SJSA1 (cell line): Measurements from ENCODE around the gene MECR. TPM values are rescaled to one million over a fixed set of nuclear protein-coding genes. Genes with fewer than 3 reads are reported as not detected.
A peak's percentile ranks its signal among the peaks of the same experiment; 100 is the strongest.
"Not testable (repeated sequence)": the region's sequence is repeated elsewhere in the genome, so short reads cannot be mapped to it uniquely, and the experiment has no call there.

ENCODE experiments used
- DNase-seq, 2 experiments: peaks; one replicate each; pipeline ENCODE4 v3.0.0-alpha.2; 2015 to 2020; ENCODE audit warnings: low spot score in 2 of 2, low read depth in 1 of 2
- H3K27ac ChIP-seq: fragments of 250-450 bp; sonication (Bioruptor Pico); 2 replicates; pipeline ENCODE4 v1.5.1; 2020; ENCODE audit warnings: mild to moderate bottlenecking, moderate library complexity
- H3K27me3 ChIP-seq: fragments of 250-450 bp; sonication (Bioruptor Pico); replicated peaks from 2 replicates; pipeline ENCODE4 v1.5.1; 2020; ENCODE audit warnings: mild to moderate bottlenecking, moderate library complexity
- H3K36me3 ChIP-seq: fragments of 250-450 bp; sonication (Bioruptor Pico); 2 replicates; pipeline ENCODE4 v1.5.1; 2020; ENCODE audit warnings: mild to moderate bottlenecking
- H3K4me1 ChIP-seq: fragments of 250-450 bp; sonication (Bioruptor Pico); replicated peaks from 2 replicates; pipeline ENCODE4 v1.6.1; 2021; ENCODE audit warnings: mild to moderate bottlenecking
- H3K4me3 ChIP-seq: fragments of 250-450 bp; sonication (Bioruptor Pico); 2 replicates; pipeline ENCODE4 v1.5.1; 2020; ENCODE audit warnings: mild to moderate bottlenecking
- H3K9me3 ChIP-seq: fragments of 250-450 bp; sonication (Bioruptor Pico); replicated peaks from 2 replicates; pipeline ENCODE4 v1.5.1; 2020; ENCODE audit warnings: mild to moderate bottlenecking
- total RNA-seq: library from RNA; depleted of rRNA; stranded (reverse); fragments of >200 nt; shearing (Covaris generic); gene quantifications from 2 replicates; pipeline ENCODE4 v1.2.3, GENCODE V29; 2014

The MECR gene
- total RNA-seq, 1 experiment from 2014 or later = 22.5 TPM

DNA sequence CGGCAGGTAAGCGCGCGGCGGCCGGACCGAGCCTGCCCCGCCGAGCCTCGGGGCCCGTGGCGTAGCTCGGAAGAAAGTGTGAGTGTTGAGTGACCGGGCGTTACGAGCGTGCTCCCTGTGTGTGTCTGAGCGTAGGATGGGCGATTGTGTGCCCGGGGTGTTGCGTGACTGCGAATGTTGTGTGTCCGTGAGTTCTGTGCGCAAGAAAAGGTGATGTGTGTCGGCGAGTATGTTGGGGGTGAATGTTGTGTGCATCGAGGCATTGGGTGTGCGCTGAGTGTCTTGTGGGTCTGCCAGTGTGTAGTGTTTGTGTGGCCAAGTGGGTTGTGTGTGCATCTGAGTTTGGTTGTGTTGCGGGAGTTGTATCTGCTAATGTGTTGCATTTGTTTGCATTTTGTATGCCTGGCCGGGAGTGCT, 6.0 kb upstream of the MECR start:
- H3K27me3 ChIP-seq = peaks cover 3% of the 10 kb centered on the region; the same call in 1 of the 2 replicates
- H3K36me3 ChIP-seq = 0 out of 2 replicates have a peak, but pooled peaks cover 3% of the 10 kb centered on the region
- H3K4me3 ChIP-seq = peak overlapping the region; percentile 66
- no peaks in the 10 kb centered on the region for H3K9me3 ChIP-seq
- DNase-seq = peak in 1 of 2 experiments; percentile 46
- no peak overlapping the region for H3K27ac ChIP-seq
- H3K4me1 ChIP-seq = peaks cover 23% of the 10 kb centered on the region

- H3K9me3 ChIP-seq = no peaks in the 10 kb centered on the region
- H3K4me1 ChIP-seq = peaks cover 24% of the 10 kb centered on the region
- peak; percentile 62 to 74 for DNase-seq
- peak within 1 kb of the TSS; percentile 66 for H3K4me3 ChIP-seq
- 0 out of 2 replicates have a peak, but pooled peaks cover 3% of the 10 kb centered on the region for H3K36me3 ChIP-seq
- H3K27me3 ChIP-seq = peaks cover 3% of the 10 kb centered on the region; the same call in 1 of the 2 replicates
- no peak within 1 kb of the TSS for H3K27ac ChIP-seq
Measured at GRCh38 chr1:29235955-29236711, 5.4 kb upstream of the MECR start, which contains the start of gene PTPRU. TSS of gene PTPRU (plus strand) at chr1:29236522. CDS start at chr1:29236645, 123 bp downstream.

GRCh38 chr1:29234881-29235280, 4.1 kb upstream of the MECR start:
- not testable (repeated sequence) for H3K27ac ChIP-seq, H3K4me3 ChIP-seq

DNA sequence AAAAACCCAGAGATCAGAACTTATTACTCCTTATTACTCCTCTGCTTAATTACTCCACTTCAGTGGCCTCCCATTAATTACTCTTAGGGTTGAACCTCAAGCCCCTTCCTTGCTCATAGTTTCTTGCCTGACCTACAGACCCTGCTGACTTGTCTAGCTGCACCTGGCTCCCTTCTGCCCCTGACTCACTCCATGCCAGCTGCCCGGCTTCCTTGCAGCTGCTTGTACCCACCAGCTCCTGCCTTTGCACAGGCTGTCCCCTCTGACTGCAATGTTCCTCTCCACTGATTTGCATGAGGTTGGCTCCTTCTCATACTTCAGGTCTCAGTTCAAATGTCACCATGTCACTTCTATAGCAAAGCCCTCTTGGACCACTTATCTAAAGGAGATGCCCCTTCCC, 3.7 kb upstream of the MECR start:
- no peaks in the 10 kb centered on the region for H3K9me3 ChIP-seq
- H3K4me3 ChIP-seq = no peak overlapping the region
- H3K36me3 ChIP-seq = 0 out of 2 replicates have a peak, but pooled peaks cover 8% of the 10 kb centered on the region
- no peak overlapping the region for H3K27ac ChIP-seq
- no peak for DNase-seq
- peaks cover 3% of the 10 kb centered on the region; the same call in 1 of the 2 replicates for H3K27me3 ChIP-seq
- H3K4me1 ChIP-seq = peaks cover 34% of the 10 kb centered on the region

More at GRCh38 chr1:29234881-29235280, 4.1 kb upstream of the MECR start:
- H3K9me3 ChIP-seq, H3K36me3 ChIP-seq, H3K27me3 ChIP-seq, DNase-seq: not testable (repeated sequence)
- peaks cover 30% of the 10 kb centered on the region for H3K4me1 ChIP-seq

GRCh38 chr1:29233693-29234092, 3.0 kb upstream of the MECR start:
- H3K4me3 ChIP-seq = no peak overlapping the region
- no peaks in the 10 kb centered on the region for H3K9me3 ChIP-seq
- 0 out of 2 replicates have a peak, but pooled peaks cover 9% of the 10 kb centered on the region for H3K36me3 ChIP-seq
- H3K4me1 ChIP-seq = peaks cover 36% of the 10 kb centered on the region
- H3K27ac ChIP-seq = no peak overlapping the region
- no peak for DNase-seq
- H3K27me3 ChIP-seq = peaks cover 3% of the 10 kb centered on the region; the same call in 1 of the 2 replicates

DNA sequence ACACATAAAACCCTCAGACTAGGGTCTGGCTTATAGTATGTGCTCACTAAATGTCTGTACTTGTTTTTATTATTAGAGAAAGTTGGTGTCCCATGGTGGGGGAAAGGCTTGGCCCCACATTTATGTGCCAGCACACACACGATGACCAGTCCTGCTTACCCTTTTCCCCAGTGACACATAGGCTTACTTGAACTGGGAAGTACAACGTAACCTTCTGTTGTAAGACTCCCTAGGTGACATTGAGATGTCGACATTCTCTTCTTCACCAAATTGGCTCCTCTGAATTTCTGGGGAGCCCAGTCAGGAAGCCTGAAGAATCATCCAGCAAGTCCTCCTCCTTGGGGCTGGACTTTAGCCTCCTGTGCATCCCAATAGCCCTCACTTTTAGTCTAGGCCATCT, 1.7 kb upstream of the MECR start:
- H3K9me3 ChIP-seq = no peaks in the 10 kb centered on the region
- no peak overlapping the region for H3K4me3 ChIP-seq
- peaks cover 3% of the 10 kb centered on the region; the same call in 1 of the 2 replicates for H3K27me3 ChIP-seq
- no peak overlapping the region for H3K27ac ChIP-seq
- H3K4me1 ChIP-seq = peaks cover 29% of the 10 kb centered on the region
- no peak for DNase-seq
- 0 out of 2 replicates have a peak, but pooled peaks cover 9% of the 10 kb centered on the region for H3K36me3 ChIP-seq

GRCh38 chr1:29230204-29230552, 556 bp downstream of the MECR start:
- H3K36me3 ChIP-seq = 0 out of 2 replicates have a peak, but pooled peaks cover 6% of the 10 kb centered on the region
- no peaks in the 10 kb centered on the region for H3K27me3 ChIP-seq
- no peak for DNase-seq
- H3K9me3 ChIP-seq = no peaks in the 10 kb centered on the region
- H3K4me1 ChIP-seq = peaks cover 13% of the 10 kb centered on the region
- peak overlapping the region; percentile 72 for H3K4me3 ChIP-seq
- no peak overlapping the region for H3K27ac ChIP-seq

GRCh38 chr1:29227511-29227910, 3.2 kb downstream of the MECR start:
- H3K9me3 ChIP-seq = no peaks in the 10 kb centered on the region
- DNase-seq = no peak
- H3K4me1 ChIP-seq = peaks cover 13% of the 10 kb centered on the region
- 0 out of 2 replicates have a peak, but pooled peaks cover 12% of the 10 kb centered on the region for H3K36me3 ChIP-seq
- no peak overlapping the region for H3K4me3 ChIP-seq
- no peak overlapping the region for H3K27ac ChIP-seq
- H3K27me3 ChIP-seq = no peaks in the 10 kb centered on the region

DNA sequence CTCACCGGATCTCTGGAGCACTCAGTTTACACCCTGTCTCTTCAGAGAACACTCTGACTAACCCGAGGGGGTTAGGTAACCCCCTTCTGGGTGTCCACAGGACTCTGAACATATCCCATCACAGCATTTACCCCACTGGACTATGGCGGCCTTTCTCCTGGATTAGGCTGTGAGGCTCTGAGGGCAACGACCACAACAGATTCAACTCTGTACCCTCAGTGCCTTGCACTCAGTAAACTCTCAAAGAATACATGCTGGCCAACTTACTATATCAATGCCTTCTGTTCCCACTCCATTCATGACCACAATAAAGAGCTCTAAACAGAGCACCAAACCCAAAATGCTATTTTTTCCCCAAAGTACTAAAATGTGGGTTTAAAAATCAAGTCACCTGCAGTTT, 5.4 kb downstream of the MECR start:
- Histone ChIP-seq H3K4me1 (peaks cover 9% of the 10 kb centered on the region), H3K9me3 (no peaks in the 10 kb centered on the region), H3K27ac (no peak overlapping the region), H3K4me3 (no peak overlapping the region), H3K36me3 (0 out of 2 replicates have a peak, but pooled peaks cover 9% of the 10 kb centered on the region), H3K27me3 (no peaks in the 10 kb centered on the region)
- no peak for DNase-seq

GRCh38 chr1:29224356-29224837, 6.3 kb downstream of the MECR start:
- H3K9me3 ChIP-seq = no peaks in the 10 kb centered on the region
- peaks cover 1% of the 10 kb centered on the region; the same call in 1 of the 2 replicates for H3K4me1 ChIP-seq
- no peak for DNase-seq
- H3K4me3 ChIP-seq = no peak overlapping the region
- 0 out of 2 replicates have a peak, but pooled peaks cover 9% of the 10 kb centered on the region for H3K36me3 ChIP-seq
- H3K27ac ChIP-seq = no peak overlapping the region
- H3K27me3 ChIP-seq = no peaks in the 10 kb centered on the region

GRCh38 chr1:29223521-29223920, 7.2 kb downstream of the MECR start:
- H3K4me3 ChIP-seq = no peak overlapping the region
- H3K4me1 ChIP-seq = no peaks in the 10 kb centered on the region
- H3K36me3 ChIP-seq = 0 out of 2 replicates have a peak, but pooled peaks cover 9% of the 10 kb centered on the region
- no peak for DNase-seq
- no peaks in the 10 kb centered on the region for H3K27me3 ChIP-seq
- H3K9me3 ChIP-seq = no peaks in the 10 kb centered on the region
- H3K27ac ChIP-seq = no peak overlapping the region

DNA sequence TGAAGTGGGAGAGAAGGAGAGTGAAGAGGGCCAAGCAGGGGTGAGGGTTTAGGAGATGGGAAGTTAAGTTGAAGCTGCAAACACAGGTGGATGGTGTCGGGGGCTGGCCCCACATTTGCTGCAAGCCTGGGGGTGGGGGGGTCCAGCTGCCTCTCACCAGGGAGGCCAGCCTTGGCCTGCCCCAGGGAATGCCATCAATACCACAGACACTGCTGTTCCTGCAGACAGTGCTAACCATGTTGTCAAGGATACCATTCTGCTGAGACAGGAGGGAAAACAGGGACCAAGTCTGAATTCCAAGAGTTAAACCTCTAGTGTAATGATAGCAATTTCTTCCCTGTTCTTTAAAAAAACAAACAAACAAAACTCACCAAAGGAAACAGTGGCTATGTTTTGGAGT, 8.0 kb downstream of the MECR start:
- no peaks in the 10 kb centered on the region for H3K27me3 ChIP-seq
- 0 out of 2 replicates have a peak, but pooled peaks cover 9% of the 10 kb centered on the region for H3K36me3 ChIP-seq
- no peak for DNase-seq
- no peak overlapping the region for H3K27ac ChIP-seq
- no peak overlapping the region for H3K4me3 ChIP-seq
- H3K4me1 ChIP-seq = no peaks in the 10 kb centered on the region
- H3K9me3 ChIP-seq = no peaks in the 10 kb centered on the region

- not testable (repeated sequence) for H3K36me3 ChIP-seq, H3K9me3 ChIP-seq, H3K27me3 ChIP-seq, H3K27ac ChIP-seq, H3K4me3 ChIP-seq, DNase-seq, H3K4me1 ChIP-seq
Measured at GRCh38 chr1:29222260-29222659, 8.5 kb downstream of the MECR start.

- Histone ChIP-seq H3K27me3 (no peaks in the 10 kb centered on the region), H3K9me3 (no peaks in the 10 kb centered on the region), H3K4me1 (no peaks in the 10 kb centered on the region), H3K27ac (no peak overlapping the region), H3K36me3 (peaks cover 9% of the 10 kb centered on the region; the same call in 1 of the 2 replicates), H3K4me3 (no peak overlapping the region)
- DNase-seq = no peak
Measured at GRCh38 chr1:29221296-29221695, 9.4 kb downstream of the MECR start.
